ENCODE data around the gene NYNRIN. TPM values are rescaled to one million over a fixed set of nuclear protein-coding genes. Genes with fewer than 3 reads are reported as not detected.
A peak's percentile ranks its signal among the peaks of the same experiment; 100 is the strongest.

NYNRIN gene
- total RNA-seq, 1 experiment from 2014 or later: 0.27 TPM

DNA sequence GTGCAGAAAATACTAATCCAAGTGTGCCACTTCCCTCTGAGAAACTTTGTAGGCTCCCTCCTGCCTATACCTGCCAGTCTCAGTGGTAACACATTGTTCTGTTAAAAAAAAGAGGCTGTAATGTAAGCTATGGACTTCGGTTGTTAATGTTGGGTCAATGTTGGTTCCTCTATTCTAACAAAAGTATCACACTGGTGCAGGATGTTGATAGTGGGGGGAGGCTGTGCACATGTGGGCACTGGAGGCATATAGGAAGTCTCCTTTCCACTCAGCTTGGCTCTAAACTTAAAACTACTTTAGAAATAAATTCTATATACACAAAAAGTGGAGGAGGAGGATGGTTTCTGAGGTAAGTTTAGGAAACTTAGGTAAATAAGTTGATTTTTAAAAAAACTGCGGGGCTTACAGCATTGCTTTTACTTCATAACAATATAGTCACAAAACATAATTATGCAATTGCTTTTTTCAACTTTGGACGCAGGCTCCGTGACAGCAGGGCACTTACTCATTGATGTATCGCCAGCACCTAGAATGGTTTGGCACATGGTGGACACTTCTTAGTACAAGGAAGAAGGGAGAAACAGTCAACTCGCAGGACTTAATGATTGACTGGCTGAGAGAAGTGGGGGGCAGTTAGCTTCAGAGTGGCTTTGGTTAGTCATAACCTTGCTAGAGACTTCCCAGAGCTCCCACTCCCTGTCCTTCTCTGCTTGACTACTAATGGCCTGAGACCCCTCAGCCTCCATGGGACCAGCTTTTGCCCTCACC, 7.9 kb upstream of the NYNRIN start:
- DNase-seq (ENCODE audit: low read depth, low spot score) (no peak), ATAC-seq (no peak)
- Histone ChIP-seq H3K4me3 (replicated peaks in 1 of 2; ENCODE audit: low read depth in 1 of 2, low read length in 2 of 2) (no peak overlapping the region), H3K9ac (ENCODE audit: low read length) (0 out of 2 replicates have a peak overlapping the region, but pooled peaks have one; percentile 55), H2AFZ (ENCODE audit: low read depth, low read length, poor library complexity, severe bottlenecking) (peak overlapping the region; percentile 20), H3K79me2 (ENCODE audit: insufficient read depth, low read length) (no peaks in the 10 kb centered on the region), H3K4me1 (ENCODE audit: control insufficient read depth in 1 of 2, insufficient read depth in 2 of 2, low read length in 2 of 2) (peaks cover 20 to 29% of the 10 kb centered on the region in 2 experiments), H3K36me3 (ENCODE audit: control insufficient read depth in 1 of 2, insufficient read depth in 2 of 2, low read length in 2 of 2) (no peaks in the 10 kb centered on the region), H3K9me2 (ENCODE audit: insufficient read depth) (no peaks in the 10 kb centered on the region), H3K9me3 (ENCODE audit: control insufficient read depth in 1 of 2, insufficient read depth in 1 of 2, low read depth in 1 of 2, low read length in 2 of 2) (no peaks in the 10 kb centered on the region), H3K27me3 (ENCODE audit: insufficient read depth, low read length) (no peaks in the 10 kb centered on the region), H4K20me1 (ENCODE audit: insufficient read depth) (no peaks in the 10 kb centered on the region), H3K27ac (ENCODE audit: low read depth, low read length) (peak overlapping the region; percentile 74; the same call in 1 of the 2 replicates), H3K4me2 (ENCODE audit: low read length) (peak overlapping the region; percentile 72)
- ChIA-PET POLR2A (interaction anchor here (1.2 kb wide), 1 partner anchor 25 kb away, joined by 3 read pairs; no protein-coding TSS in a partner anchor), RAD21 (ENCODE audit: low non-redundant PET in 1 of 2, low total read pairs in 2 of 2, uncharacterized antibody in 2 of 2, unreplicated experiment in 2 of 2) (no interaction called here), CTCF (interaction anchor here (1.3 kb wide), 1 partner anchor 41 kb away, joined by 3 read pairs; no protein-coding TSS in a partner anchor)
- TF ChIP-seq ZFX (IDR thresholded peaks at IDR 0.05) (no peak), JUND (IDR thresholded peaks at IDR 0.05) (no peak), EZH2phosphoT487 (IDR thresholded peaks at IDR 0.05; ENCODE audit: borderline replicate concordance) (no peak), SP1 (IDR thresholded peaks at IDR 0.05; ENCODE audit: low read depth) (no peak), EZH2 (IDR thresholded peaks at IDR 0.05) (no peak), ELF1 (IDR thresholded peaks at IDR 0.05; ENCODE audit: borderline replicate concordance, low read depth) (no peak)
- TF ChIP-seq, protein P1, sequence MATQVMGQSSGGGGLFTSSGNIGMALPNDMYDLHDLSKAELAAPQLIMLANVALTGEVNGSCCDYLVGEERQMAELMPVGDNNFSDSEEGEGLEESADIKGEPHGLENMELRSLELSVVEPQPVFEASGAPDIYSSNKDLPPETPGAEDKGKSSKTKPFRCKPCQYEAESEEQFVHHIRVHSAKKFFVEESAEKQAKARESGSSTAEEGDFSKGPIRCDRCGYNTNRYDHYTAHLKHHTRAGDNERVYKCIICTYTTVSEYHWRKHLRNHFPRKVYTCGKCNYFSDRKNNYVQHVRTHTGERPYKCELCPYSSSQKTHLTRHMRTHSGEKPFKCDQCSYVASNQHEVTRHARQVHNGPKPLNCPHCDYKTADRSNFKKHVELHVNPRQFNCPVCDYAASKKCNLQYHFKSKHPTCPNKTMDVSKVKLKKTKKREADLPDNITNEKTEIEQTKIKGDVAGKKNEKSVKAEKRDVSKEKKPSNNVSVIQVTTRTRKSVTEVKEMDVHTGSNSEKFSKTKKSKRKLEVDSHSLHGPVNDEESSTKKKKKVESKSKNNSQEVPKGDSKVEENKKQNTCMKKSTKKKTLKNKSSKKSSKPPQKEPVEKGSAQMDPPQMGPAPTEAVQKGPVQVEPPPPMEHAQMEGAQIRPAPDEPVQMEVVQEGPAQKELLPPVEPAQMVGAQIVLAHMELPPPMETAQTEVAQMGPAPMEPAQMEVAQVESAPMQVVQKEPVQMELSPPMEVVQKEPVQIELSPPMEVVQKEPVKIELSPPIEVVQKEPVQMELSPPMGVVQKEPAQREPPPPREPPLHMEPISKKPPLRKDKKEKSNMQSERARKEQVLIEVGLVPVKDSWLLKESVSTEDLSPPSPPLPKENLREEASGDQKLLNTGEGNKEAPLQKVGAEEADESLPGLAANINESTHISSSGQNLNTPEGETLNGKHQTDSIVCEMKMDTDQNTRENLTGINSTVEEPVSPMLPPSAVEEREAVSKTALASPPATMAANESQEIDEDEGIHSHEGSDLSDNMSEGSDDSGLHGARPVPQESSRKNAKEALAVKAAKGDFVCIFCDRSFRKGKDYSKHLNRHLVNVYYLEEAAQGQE (IDR thresholded peaks at IDR 0.05; ENCODE audit: low read depth): no peak
- TF ChIP-seq, protein P2, sequence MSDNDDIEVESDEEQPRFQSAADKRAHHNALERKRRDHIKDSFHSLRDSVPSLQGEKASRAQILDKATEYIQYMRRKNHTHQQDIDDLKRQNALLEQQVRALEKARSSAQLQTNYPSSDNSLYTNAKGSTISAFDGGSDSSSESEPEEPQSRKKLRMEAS (IDR thresholded peaks at IDR 0.05): no peak
- intact Hi-C loops (cut with micrococcal nuclease): no loop called here
- no TSS peak for BruUV-seq (replicated peaks)

Measured in HCT116 (cell line).